HepG2 (cell line): ENCODE measurements around the gene DRAP1. TPM values are rescaled to one million over a fixed set of nuclear protein-coding genes. Genes with fewer than 3 reads are reported as not detected.

Experiments
- ATAC-seq: fragments of 200-7000 bp; cut with Tn5 transposase; 3 replicates; pipeline ENCODE4 v1.9.1; 2020; ENCODE audit warnings: mild to moderate bottlenecking, moderate library complexity
- BruUV-seq: library from RNA; stranded (reverse); fragments of 400-500 nt; replicated peaks from 2 replicates; lab custom pipeline; 2021; lab: Mats Ljungman, UMichigan
- CTCF ChIA-PET: fragments of 300-600 bp; formaldehyde crosslinking; extraction: SDS; loops from one replicate; lab custom pipeline; 2021; ENCODE audit warnings: low total read pairs, inconsistent platforms, low intra/inter-chr PET ratio; lab: Yijun Ruan, JAX
- POLR2A ChIA-PET: fragments of 350-600 bp; sonication (Branson Sonifier 250); formaldehyde crosslinking; loops from one replicate; lab custom pipeline; 2020; ENCODE audit warnings: antibody characterized with exemption, inconsistent platforms; lab: Yijun Ruan, JAX
- DNase-seq: peaks from one replicate; pipeline ENCODE4 v3.0.0-alpha.2; 2015; ENCODE audit warnings: low spot score
- FAIRE-seq: peaks from 3 replicates; lab custom pipeline; 2011; peaks lifted over from hg19 to GRCh38; lab: Jason Lieb, UNC
- H2AFZ ChIP-seq: one replicate; pipeline ENCODE4 v1.6.1; 2011; ENCODE audit warnings: low read length, inconsistent platforms
- H3K27ac ChIP-seq: fragments of 300-600 bp; 3 replicates; pipeline ENCODE4 v1.8.0; 2011; ENCODE audit warnings: mixed run types, mild to moderate bottlenecking, mixed read lengths, low read length, inconsistent platforms; ENCODE audit not compliant: insufficient read depth; ENCODE audit errors: extremely low read length
- H3K27me3 ChIP-seq, 2 experiments: fragments of 200-600 bp in 1 of 2; 2 replicates in 1 of 2; 3 replicates in 1 of 2; pipeline versions ENCODE4 v1.6.0 to v1.8.0; 2011; ENCODE audit warnings: low read length in 2 of 2, mild to moderate bottlenecking in 2 of 2, moderate library complexity in 2 of 2, inconsistent platforms in 1 of 2; ENCODE audit not compliant: insufficient read depth in 2 of 2, control insufficient read depth in 1 of 2
- H3K36me3 ChIP-seq, 2 experiments: fragments of 200-600 bp in 1 of 2; replicated peaks in 1 of 2; 2 replicates in 1 of 2; 3 replicates in 1 of 2; pipeline versions ENCODE4 v1.5.1 to v1.8.0; 2011; ENCODE audit warnings: low read length in 2 of 2, inconsistent platforms in 1 of 2; ENCODE audit not compliant: insufficient read depth in 2 of 2, control insufficient read depth in 1 of 2
- H3K4me1 ChIP-seq: 2 replicates; pipeline ENCODE4 v1.5.1; 2012; ENCODE audit warnings: low read length, inconsistent platforms; ENCODE audit not compliant: insufficient read depth
- H3K4me2 ChIP-seq: 2 replicates; pipeline ENCODE4 v1.6.0; 2011; ENCODE audit warnings: low read depth, low read length, inconsistent platforms
- H3K4me3 ChIP-seq, 3 experiments: fragments of 200-600 bp in 1 of 3; sonication (generic), shearing (Covaris generic) in 1 of 3; replicated peaks in 1 of 3; 2 replicates each; pipeline ENCODE4 v1.5.1; 2011 to 2016; ENCODE audit warnings: low read length in 3 of 3, inconsistent platforms in 2 of 3, low read depth in 2 of 3, mild to moderate bottlenecking in 2 of 3, control low read depth in 1 of 3, mixed read lengths in 1 of 3; ENCODE audit not compliant: insufficient read depth in 1 of 3
- H3K79me2 ChIP-seq: one replicate; pipeline ENCODE4 v1.6.1; 2011; ENCODE audit warnings: low read length, inconsistent platforms; ENCODE audit not compliant: insufficient read depth
- H3K9ac ChIP-seq: 2 replicates; pipeline ENCODE4 v1.6.0; 2011; ENCODE audit warnings: mild to moderate bottlenecking, low read depth, low read length, inconsistent platforms; ENCODE audit not compliant: insufficient read depth
- H3K9me3 ChIP-seq: 2 replicates; pipeline ENCODE4 v1.5.1; 2012; ENCODE audit warnings: mild to moderate bottlenecking, low read length
- H4K20me1 ChIP-seq: 2 replicates; pipeline ENCODE4 v1.6.0; 2011; ENCODE audit warnings: inconsistent platforms, mild to moderate bottlenecking, low read length, moderate library complexity; ENCODE audit not compliant: insufficient read depth
- BCL3 ChIP-seq: sonication (generic); formaldehyde crosslinking; IDR thresholded peaks from 2 replicates; pipeline ENCODE4 v1.5.1; 2020; ENCODE audit warnings: mild to moderate bottlenecking, missing genetic modification reagents, moderate library complexity
- ETV5 ChIP-seq: IDR thresholded peaks from 2 replicates; pipeline ENCODE4 v1.6.1; 2018; ENCODE audit warnings: missing biosample characterization, missing genetic modification reagents, inconsistent platforms, borderline replicate concordance
- KAT7 ChIP-seq: IDR thresholded peaks from 2 replicates; pipeline ENCODE4 v1.6.1; 2018; ENCODE audit warnings: borderline replicate concordance, missing compliant biosample characterization
- KDM5A ChIP-seq: fragments of 200-600 bp; sonication (generic); IDR thresholded peaks from 2 replicates; pipeline ENCODE4 v1.7.0; 2018; ENCODE audit warnings: antibody characterized with exemption, mild to moderate bottlenecking, low read length, borderline replicate concordance
- MLLT10 ChIP-seq: sonication (generic); formaldehyde crosslinking; IDR thresholded peaks from 2 replicates; pipeline ENCODE4 v1.4.0; 2020; ENCODE audit warnings: missing genetic modification reagents
- MXD1 ChIP-seq: sonication (generic); formaldehyde crosslinking; IDR thresholded peaks from 2 replicates; pipeline ENCODE4 v1.4.0; 2020; ENCODE audit warnings: mild to moderate bottlenecking, missing genetic modification reagents
- MXD3 ChIP-seq: IDR thresholded peaks from 2 replicates; pipeline ENCODE4 v1.6.1; 2016; ENCODE audit warnings: mild to moderate bottlenecking, missing biosample characterization, missing genetic modification reagents
- NFYB ChIP-seq: sonication (generic); formaldehyde crosslinking; IDR thresholded peaks from 2 replicates; pipeline ENCODE4 v1.4.0; 2020; ENCODE audit warnings: missing genetic modification reagents
- POLR2G ChIP-seq: fragments of 200-400 bp; formaldehyde crosslinking; IDR thresholded peaks from 2 replicates; pipeline ENCODE4 v1.6.1; 2018; ENCODE audit warnings: mild to moderate bottlenecking, low read depth, low read length, moderate library complexity
- RAD21 ChIP-seq: fragments of 450-650 bp; formaldehyde crosslinking; IDR thresholded peaks from 2 replicates; pipeline ENCODE4 v1.5.0; 2020; ENCODE audit warnings: mild to moderate bottlenecking
- RCOR2 ChIP-seq: IDR thresholded peaks from 2 replicates; pipeline ENCODE4 v1.6.1; 2016; ENCODE audit warnings: missing biosample characterization, missing genetic modification reagents
- SRY ChIP-seq: sonication (generic); formaldehyde crosslinking; IDR thresholded peaks from 2 replicates; pipeline ENCODE4 v1.8.0; 2022; ENCODE audit warnings: mild to moderate bottlenecking, missing genetic modification reagents
- STAG1 ChIP-seq: sonication (generic); formaldehyde crosslinking; IDR thresholded peaks from 2 replicates; pipeline ENCODE4 v1.4.0; 2020; ENCODE audit warnings: missing genetic modification reagents
- ZNF572 ChIP-seq: sonication (generic); formaldehyde crosslinking; IDR thresholded peaks from 2 replicates; pipeline ENCODE4 v1.5.1; 2020; ENCODE audit warnings: mild to moderate bottlenecking, missing genetic modification reagents
- ZNF709 ChIP-seq: sonication (generic); formaldehyde crosslinking; IDR thresholded peaks from 2 replicates; pipeline ENCODE4 v1.5.0; 2020; ENCODE audit warnings: mild to moderate bottlenecking, missing genetic modification reagents
- ZNF816 ChIP-seq: sonication (generic); formaldehyde crosslinking; IDR thresholded peaks from 2 replicates; pipeline ENCODE4 v1.8.0; 2022; ENCODE audit warnings: missing genetic modification reagents, mild to moderate bottlenecking, borderline replicate concordance
- WGBS: methylation state at CpG from one replicate; pipeline ENCODE4 v1.1.6; 2017; ENCODE audit warnings: low lambda C conversion rate; 5-methylcytosine and 5-hydroxymethylcytosine counted together
- in situ Hi-C: cut with HindIII; loops from 2 replicates; pipeline ENCODE4 v1.10.0; 2017; ENCODE audit warnings: low pct_unique_long_range_greater_than_20kb; ENCODE audit not compliant: extremely low pct_ligation_motif_present
- intact Hi-C: fragments of 100-400 bp; cut with micrococcal nuclease; formaldehyde crosslinking; loops from one replicate; pipeline ENCODE4 v1.10.0; 2022; ENCODE audit not compliant: unreplicated experiment
- polyA plus RNA-seq, 8 experiments: library from polyadenylated mRNA; depleted of rRNA in 3 of 8; stranded (reverse) in 7 of 8; unstranded in 1 of 8; fragments of >200 nt; fragmentation: Illumina TruSeq in 4 of 8; extraction: Trizol in 4 of 8; gene quantifications; 2 replicates each; pipeline versions ENCODE4 v1.2.1 to v1.2.3, GENCODE V29; 2011 to 2016; ENCODE audit warnings: low read depth in 4 of 8, missing spikeins in 1 of 8, mixed read lengths in 1 of 8; ENCODE audit not compliant: insufficient read depth in 1 of 8
- total RNA-seq, 5 experiments: library from RNA; depleted of rRNA; stranded (reverse); fragments of >200 nt; fragmentation: Illumina TruSeq; extraction: Trizol; gene quantifications; 2 replicates each; pipeline ENCODE4 v1.2.3, GENCODE V29; 2016; ENCODE audit warnings: low read depth in 1 of 5

Gene DRAP1
- total and polyA plus RNA-seq, 2 of the 13 experiments (the other 11 are each of a cell fraction or from before 2014, with no cell fraction given), result 46.8 to 52.3 TPM

- intact Hi-C loops, result loop anchor here (2.0 kb wide), 1 partner anchor 28 kb away; the partner anchor contains the start of gene CCDC85B
- 5% methylated on average over 33 of the region's 77 CpGs for WGBS
- in situ Hi-C loops, result no loop called here
- peak within 1 kb of the TSS; percentile 93 for H3K4me2 ChIP-seq
- POLR2A ChIA-PET, result interaction anchor here (0.8 to 5.0 kb wide), 5 partner anchors 10 to 29 kb away, joined by 3 to 59 read pairs (median 5); partner anchors contain the start of genes CCDC85B, FIBP and FOSL1
- H2AFZ ChIP-seq, result no peak within 1 kb of the TSS
- peak within 1 kb of the TSS; percentile 75 for H3K27ac ChIP-seq
- FAIRE-seq, result no peak
- no peaks in the 10 kb centered on the region; a peak in 1 of 5 replicates for H3K36me3 ChIP-seq
- peak within 1 kb of the TSS; percentile 98 for H3K9ac ChIP-seq
- no peaks in the 10 kb centered on the region for H3K9me3 ChIP-seq
- no peaks in the 10 kb centered on the region for H4K20me1 ChIP-seq
- TSS peak; percentile 80 for BruUV-seq
- peaks cover 46% of the 10 kb centered on the region for H3K4me1 ChIP-seq
- H3K4me3 ChIP-seq, result peak within 1 kb of the TSS; percentile 88 to 98 (median 92)
- CTCF ChIA-PET, result no interaction called here
- peaks cover 11% of the 10 kb centered on the region for H3K79me2 ChIP-seq
- no peak for DNase-seq
- H3K27me3 ChIP-seq, result no peaks in the 10 kb centered on the region
- peak; percentile 28 for ATAC-seq
- TF ChIP-seq ZNF572 (CRISPR knock-in tag) (peak; percentile 8; the same call in 1 of the 2 replicates), POLR2G (peak; percentile 74), MLLT10 (no peak), ZNF816 (CRISPR knock-in tag) (peak; percentile 85), ZNF709 (peak; percentile 35; the same call in 1 of the 2 replicates), KDM5A (peak; percentile 36; the same call in 1 of the 2 replicates), ETV5 (CRISPR knock-in tag) (no peak), KAT7 (0 out of 2 replicates have a peak, but pooled peaks have one; percentile 15), NFYB (peak; percentile 5; the same call in 1 of the 2 replicates), SRY (peak; percentile 33; the same call in 1 of the 2 replicates), MXD3 (peak; percentile 47; the same call in 1 of the 2 replicates), BCL3 (CRISPR knock-in tag) (no peak), STAG1 (CRISPR knock-in tag) (no peak), RCOR2 (CRISPR knock-in tag) (peak; percentile 57; the same call in 1 of the 2 replicates), RAD21 (CRISPR knock-in tag) (0 out of 2 replicates have a peak, but pooled peaks have one; percentile 15), MXD1 (0 out of 2 replicates have a peak, but pooled peaks have one; percentile 31)
Measured at GRCh38 chr11:65918211-65919140, 750 bp upstream of the DRAP1 start, which contains the start of gene C11orf68. C11orf68 (minus strand) TSS chr11:65919062; CDS start chr11:65919031, 31 bp downstream.
